ENCODE results near the gene EIF2B2.

DNA sequence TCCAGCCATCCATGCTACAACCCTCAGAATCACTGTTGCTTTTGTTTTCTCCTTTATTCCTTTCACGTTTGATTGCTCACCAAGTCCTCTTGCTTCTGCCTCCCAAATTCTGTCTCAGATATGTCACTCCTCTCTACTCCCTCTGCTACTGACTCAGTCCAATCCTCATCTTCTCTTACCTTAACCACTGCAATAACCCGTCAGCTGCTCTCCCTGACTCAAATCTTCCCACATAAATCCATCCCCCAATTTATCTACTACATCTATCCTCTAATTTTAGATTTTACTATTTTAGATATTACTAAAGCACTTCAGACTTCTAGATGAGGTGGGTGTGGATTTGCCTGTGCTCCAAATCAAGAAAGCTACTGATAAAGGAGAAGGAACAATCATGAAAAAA, 23.2 kb downstream of the EIF2B2 start:
- TF ChIP-seq, protein P1, sequence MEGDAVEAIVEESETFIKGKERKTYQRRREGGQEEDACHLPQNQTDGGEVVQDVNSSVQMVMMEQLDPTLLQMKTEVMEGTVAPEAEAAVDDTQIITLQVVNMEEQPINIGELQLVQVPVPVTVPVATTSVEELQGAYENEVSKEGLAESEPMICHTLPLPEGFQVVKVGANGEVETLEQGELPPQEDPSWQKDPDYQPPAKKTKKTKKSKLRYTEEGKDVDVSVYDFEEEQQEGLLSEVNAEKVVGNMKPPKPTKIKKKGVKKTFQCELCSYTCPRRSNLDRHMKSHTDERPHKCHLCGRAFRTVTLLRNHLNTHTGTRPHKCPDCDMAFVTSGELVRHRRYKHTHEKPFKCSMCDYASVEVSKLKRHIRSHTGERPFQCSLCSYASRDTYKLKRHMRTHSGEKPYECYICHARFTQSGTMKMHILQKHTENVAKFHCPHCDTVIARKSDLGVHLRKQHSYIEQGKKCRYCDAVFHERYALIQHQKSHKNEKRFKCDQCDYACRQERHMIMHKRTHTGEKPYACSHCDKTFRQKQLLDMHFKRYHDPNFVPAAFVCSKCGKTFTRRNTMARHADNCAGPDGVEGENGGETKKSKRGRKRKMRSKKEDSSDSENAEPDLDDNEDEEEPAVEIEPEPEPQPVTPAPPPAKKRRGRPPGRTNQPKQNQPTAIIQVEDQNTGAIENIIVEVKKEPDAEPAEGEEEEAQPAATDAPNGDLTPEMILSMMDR (IDR thresholded peaks at IDR 0.05), result no peak
- TF ChIP-seq POLR2AphosphoS5 (IDR thresholded peaks at IDR 0.05), result no peak
- TF ChIP-seq POLR2A (IDR thresholded peaks at IDR 0.05), result no peak
- TF ChIP-seq EP300 (IDR thresholded peaks at IDR 0.05; ENCODE audit: low read depth), result no peak
